HG03571 (cell line): ENCODE measurements around the gene CHPF2.

Experiments
- ATAC-seq: cut with Tn5 transposase; IDR thresholded peaks from one replicate; pipeline ENCODE4 v1.9.1; 2021; ENCODE audit not compliant: unreplicated experiment

CHPF2 gene

DNA sequence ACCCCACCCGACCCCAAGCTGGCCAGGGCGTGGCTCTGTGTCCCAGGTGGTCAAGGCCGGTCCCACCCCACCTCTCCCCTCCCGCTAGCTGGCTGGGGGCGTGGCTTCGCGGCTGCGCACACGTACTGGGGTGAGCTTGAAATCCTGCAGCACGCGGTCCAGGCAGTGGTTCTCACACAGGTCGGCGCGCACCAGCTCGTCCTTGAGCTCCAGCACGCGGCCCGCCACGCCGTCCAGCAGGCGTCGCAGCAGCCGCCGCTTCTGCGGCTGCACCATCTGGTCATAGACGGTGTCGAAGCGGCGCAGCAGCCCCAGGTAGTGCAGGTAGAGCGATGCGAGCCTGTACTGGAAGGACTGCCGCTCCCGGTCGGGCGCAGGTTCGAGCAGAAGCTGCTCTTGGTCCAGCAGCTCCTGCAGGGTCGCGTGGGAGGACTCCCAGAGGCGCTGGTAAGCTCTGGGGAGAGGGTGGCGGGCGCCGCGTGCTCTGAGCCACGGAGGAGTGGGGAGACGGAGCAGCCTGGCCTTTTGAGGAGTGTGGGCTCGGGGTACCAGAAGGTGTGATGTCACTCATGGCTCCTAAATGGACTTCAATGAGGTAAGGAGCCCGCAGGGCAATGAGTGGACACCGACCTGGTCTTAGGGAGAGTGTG, 27.8 kb upstream of the CHPF2 start:
- no peak for ATAC-seq

GRCh38 chr7:151205730-151206129, 26.6 kb upstream of the CHPF2 start:
- ATAC-seq, result no peak

- ATAC-seq, result no peak
These were observed 25.4 kb upstream of the CHPF2 start for GRCh38 chr7:151206914-151207313.

- no peak for ATAC-seq
These were observed 25.0 kb upstream of the CHPF2 start for GRCh38 chr7:151207315-151207714.

GRCh38 chr7:151207804-151208203, 24.5 kb upstream of the CHPF2 start:
- no peak for ATAC-seq

DNA sequence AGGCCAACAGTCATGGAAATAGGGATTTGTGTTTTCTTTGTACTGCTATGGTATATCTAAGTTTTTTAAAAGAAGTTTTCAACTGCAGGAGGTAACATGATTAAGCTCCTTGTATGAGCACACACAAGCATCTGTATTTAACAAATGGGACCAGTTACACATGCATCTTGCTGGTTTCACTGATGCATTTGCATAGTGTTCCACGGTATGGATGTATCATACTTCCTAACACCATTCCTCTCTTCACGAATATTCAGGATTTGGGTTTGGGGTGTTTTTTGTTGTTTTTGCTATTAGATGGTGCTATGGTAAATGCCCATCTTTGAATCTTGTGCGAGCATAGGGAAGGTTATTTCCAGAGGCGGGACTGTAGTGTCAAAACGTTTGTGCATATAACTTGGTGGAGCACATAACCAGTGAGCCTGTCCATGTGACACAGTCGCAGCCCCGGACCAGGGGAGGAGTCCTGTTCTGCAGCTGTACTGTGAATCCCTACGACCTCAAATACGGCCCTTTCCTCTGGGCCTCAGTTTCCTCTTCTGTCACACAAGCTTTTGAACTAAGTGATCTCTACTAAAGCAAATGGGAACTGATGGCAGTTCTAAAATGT, 23.9 kb upstream of the CHPF2 start:
- no peak for ATAC-seq

DNA sequence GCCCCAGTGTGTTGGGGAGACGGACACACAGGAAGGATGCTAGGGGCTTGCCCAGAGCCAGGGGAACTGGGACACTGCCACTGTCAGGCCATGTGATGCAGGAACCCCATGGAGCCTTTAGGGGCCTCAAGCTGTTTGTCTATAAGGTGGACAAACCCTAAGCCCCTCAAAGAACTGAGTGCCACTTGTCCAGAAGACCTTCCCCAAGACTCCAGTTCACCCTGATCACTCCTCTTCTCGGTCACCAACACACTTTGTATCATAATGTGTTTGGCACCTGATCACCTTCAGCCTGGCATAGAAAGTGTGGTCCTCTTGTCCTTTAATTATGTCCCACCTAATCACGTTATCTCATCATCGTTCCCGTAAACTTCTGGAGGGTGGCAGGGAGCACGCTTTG, 22.7 kb upstream of the CHPF2 start:
- no peak for ATAC-seq

DNA sequence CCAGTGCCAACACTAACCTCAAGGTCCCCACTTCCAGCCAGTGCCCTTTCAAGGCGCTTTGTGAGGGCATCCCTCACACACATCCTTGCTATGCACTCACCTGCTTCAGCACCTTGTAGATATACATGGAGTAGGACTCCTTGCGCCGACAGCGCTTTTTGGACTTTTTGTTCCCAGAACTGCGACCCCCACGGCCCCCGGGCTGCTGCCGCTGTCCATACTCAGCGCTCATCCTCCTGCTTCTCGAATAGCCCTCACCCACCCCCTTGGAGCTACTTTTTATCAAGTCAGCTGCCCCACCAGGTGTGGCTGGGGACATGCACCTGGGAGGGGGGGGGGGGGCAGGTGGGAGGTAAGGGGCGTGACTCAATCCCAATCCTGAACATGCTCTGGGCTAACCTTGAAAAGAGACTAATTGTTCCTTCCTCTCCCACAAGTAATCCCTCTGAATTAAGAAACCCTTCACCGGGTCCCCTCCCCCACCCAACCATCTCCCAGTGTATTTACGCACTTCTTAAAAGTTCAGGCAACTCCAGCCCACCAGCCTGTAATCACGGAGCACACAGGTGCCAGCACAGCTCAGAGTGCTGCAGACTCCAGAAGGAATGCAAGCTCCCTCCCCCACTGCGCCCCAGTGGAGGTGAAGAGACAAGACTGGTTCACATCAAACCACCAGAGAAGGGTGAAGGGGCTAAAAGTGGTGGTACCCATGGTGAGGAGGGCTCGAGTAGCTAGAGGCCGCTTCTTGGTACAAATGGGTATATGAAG, 22.0 kb upstream of the CHPF2 start, which contains the start of gene H2BK1:
Gene H2BK1 (minus strand): TSS at position 402 of the 768 bp plus-strand sequence. CDS start 170 bp downstream, at position 232.
- ATAC-seq, result no peak

- ATAC-seq, result no peak
These were observed 21.0 kb upstream of the CHPF2 start for GRCh38 chr7:151211155-151211772.

GRCh38 chr7:151212626-151213025, 19.7 kb upstream of the CHPF2 start:
- ATAC-seq, result no peak

DNA sequence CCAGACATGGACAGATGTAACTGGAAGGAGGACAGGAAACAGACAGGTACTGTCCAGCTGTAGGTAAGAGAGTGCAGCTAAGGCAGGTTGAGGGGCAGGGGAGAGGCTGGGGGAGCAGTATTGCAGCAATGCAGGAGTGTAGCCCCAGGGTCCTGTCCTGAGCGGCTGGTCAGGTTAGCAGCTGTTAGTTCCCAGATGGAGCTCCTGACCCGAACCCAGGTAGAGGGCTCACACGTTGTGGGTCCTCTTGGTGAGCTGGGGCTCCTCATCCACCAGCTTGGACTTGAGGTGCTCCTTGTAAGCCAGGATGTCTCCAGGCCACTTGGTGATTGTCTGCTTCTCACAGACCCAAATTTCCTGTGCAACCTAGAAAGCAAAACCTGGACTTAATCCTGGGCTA, 18.5 kb upstream of the CHPF2 start:
- ATAC-seq, result no peak

GRCh38 chr7:151215396-151215795, 16.9 kb upstream of the CHPF2 start:
- no peak for ATAC-seq

DNA sequence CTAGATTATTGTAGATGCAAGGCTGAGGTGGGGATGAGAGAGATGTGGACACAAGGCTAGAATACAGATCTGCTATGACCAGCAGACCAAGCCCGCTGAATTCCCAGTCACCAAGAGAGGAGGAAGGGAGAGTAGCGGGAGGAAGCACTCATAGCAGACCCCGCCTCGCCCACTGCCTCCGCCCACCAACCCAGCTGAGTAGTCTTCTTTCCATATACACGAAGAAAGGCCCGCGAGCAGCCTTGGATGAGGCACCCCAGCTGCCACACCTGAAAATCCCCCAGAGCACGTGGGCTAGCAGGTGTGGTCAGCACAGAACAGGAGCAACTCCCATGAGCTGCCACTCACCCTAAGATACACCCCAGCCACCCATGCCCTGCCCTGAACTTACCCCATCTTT, 14.1 kb upstream of the CHPF2 start:
- ATAC-seq, result no peak

- ATAC-seq, result no peak
These were observed 8.6 kb upstream of the CHPF2 start for GRCh38 chr7:151223728-151224127.

GRCh38 chr7:151225948-151226510, 6.3 kb upstream of the CHPF2 start:
- ATAC-seq, result no peak

DNA sequence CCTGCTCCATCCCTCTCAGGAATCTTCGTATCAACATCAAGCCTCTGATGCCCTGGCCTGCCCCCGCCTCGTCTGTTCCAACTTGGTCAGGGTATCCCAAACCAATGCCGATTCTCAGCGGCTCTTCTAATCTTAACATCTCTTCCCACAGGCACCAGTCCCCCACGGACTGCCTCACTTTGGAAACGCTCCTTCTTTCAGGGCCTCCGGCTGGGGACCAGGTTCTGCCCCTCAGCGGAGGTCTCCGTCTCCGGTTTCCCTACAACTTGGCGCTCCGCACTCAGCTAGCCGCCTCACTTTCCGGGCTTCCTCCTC, 5.8 kb upstream of the CHPF2 start:
- ATAC-seq, result peak; percentile 10

- ATAC-seq, result peak; percentile 98
These were observed 5.2 kb upstream of the CHPF2 start, which contains the start of gene ABCF2 for GRCh38 chr7:151226875-151227782. TSS of gene ABCF2 (minus strand) at chr7:151227205. CDS start at chr7:151226458, 747 bp downstream.

- ATAC-seq, result no peak
These were observed 4.0 kb upstream of the CHPF2 start for GRCh38 chr7:151228024-151228866.

DNA sequence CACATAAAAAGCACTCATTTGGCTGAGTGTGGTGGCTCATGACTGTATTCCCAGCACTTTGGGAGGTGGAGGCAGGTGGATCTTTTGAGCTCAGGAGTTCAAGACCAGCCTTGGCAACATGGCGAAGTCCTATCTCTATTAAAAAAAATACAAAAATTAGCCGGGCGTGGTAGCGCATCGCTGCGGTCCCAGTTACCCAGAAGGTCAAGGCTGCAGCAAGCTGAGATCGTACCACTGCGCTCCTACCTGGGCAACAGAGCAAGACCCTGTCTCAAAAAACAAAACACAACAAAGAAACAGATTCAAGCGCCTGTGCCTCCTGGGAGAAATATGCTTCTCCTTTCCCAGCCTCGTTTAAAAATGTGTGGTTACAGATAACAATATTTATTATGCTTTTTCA, 3.0 kb upstream of the CHPF2 start:
- ATAC-seq, result no peak
